ENCODE data around the gene RAB30.

The RAB30 gene

GRCh38 chr11:82995235-82995634 lies 76.5 kb downstream of the RAB30 start:
- Mint-ChIP-seq H3K27ac (peak overlapping the region in 1 of 2 donors; percentile 90), H3K9me3 (no peaks in the 10 kb centered on the region), H3K4me1 (peaks cover 84% of the 10 kb centered on the region), H3K4me3 (peak overlapping the region in 1 of 2 donors; percentile 63), H3K27me3 (no peaks in the 10 kb centered on the region)
- no peak for ATAC-seq
- no peak for DNase-seq

GRCh38 chr11:82994604-82995230 lies 77.0 kb downstream of the RAB30 start:
- Mint-ChIP-seq H3K27ac (peak overlapping the region in 1 of 2 donors; percentile 79), H3K27me3 (no peaks in the 10 kb centered on the region), H3K9me3 (no peaks in the 10 kb centered on the region), H3K4me3 (peak overlapping the region; percentile 3 to 60), H3K4me1 (peaks cover 84% of the 10 kb centered on the region)
- ATAC-seq (no peak), DNase-seq (no peak)

- ATAC-seq (no peak), DNase-seq (no peak)
- H3K27me3 Mint-ChIP-seq = no peaks in the 10 kb centered on the region
- H3K4me3 Mint-ChIP-seq = no peak overlapping the region
- H3K27ac Mint-ChIP-seq = no peak overlapping the region
- H3K9me3 Mint-ChIP-seq = no peaks in the 10 kb centered on the region
- peaks cover 68% of the 10 kb centered on the region for H3K4me1 Mint-ChIP-seq
These were observed 79.5 kb downstream of the RAB30 start for GRCh38 chr11:82992223-82992622.

GRCh38 chr11:82989628-82990404 lies 81.9 kb downstream of the RAB30 start:
- no peak overlapping the region for H3K4me3 Mint-ChIP-seq
- peaks cover 58% of the 10 kb centered on the region for H3K4me1 Mint-ChIP-seq
- DNase-seq = no peak
- H3K27ac Mint-ChIP-seq = no peak overlapping the region
- no peaks in the 10 kb centered on the region for H3K9me3 Mint-ChIP-seq
- peak; percentile 77 for ATAC-seq
- no peaks in the 10 kb centered on the region for H3K27me3 Mint-ChIP-seq

DNA sequence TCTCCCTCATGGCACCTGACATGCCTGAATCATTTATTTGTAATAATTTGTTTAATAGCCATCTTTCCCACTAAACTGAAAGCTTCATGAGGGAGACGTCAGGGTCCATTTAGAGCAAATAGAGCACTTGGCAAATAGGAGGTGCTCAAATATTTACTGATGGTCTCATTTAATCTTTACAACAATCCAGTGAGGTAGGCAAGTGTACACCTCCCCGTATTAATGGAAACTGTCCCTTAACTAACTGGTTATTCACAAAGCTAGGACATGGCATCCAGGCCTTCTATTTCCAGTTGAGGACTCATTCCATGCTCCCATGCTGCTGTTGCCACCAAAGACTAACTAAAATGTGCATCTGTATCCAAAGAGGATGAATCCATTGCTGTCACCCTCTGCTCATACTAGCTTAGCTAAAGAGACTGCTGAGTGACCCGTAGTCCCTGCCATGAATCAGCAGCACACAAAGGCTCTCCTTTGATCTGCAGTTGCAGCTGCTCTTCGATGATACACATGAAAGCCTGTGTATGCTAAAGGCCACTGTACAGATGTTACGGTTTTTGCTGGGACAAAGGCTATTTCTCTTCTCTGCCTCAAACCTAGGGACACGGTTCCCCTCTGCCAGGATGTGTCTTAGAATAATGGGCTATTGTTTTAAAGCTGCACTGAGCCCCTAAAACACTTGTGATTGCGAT lies 82.6 kb downstream of the RAB30 start:
- ATAC-seq (no peak), DNase-seq (no peak)
- no peak overlapping the region for H3K27ac Mint-ChIP-seq
- no peak overlapping the region for H3K4me3 Mint-ChIP-seq
- no peaks in the 10 kb centered on the region for H3K9me3 Mint-ChIP-seq
- no peaks in the 10 kb centered on the region for H3K27me3 Mint-ChIP-seq
- H3K4me1 Mint-ChIP-seq = peaks cover 57% of the 10 kb centered on the region

- ATAC-seq (no peak), DNase-seq (no peak)
- Mint-ChIP-seq H3K27ac (no peak overlapping the region), H3K4me3 (no peak overlapping the region), H3K27me3 (no peaks in the 10 kb centered on the region), H3K4me1 (peaks cover 48% of the 10 kb centered on the region), H3K9me3 (no peaks in the 10 kb centered on the region)
These were observed 83.7 kb downstream of the RAB30 start for GRCh38 chr11:82987997-82988396.

DNA sequence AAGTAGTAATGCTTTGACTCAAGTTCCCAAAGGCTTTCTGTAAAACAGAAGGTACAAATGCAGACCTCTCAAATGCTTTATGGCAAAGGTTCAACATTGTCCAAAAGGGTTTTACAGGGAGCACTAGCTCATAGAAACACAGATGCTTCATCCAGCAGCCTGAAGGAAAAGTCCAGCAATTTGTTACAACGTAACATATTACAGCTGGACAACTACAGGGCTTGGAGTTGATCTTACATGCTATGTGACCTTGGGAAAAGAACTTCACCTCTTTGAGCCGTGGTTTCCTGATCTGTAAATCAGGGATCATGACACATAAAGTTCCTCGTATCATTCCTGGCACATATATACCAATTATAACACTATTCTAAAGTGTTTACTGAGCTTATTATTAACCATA lies 85.3 kb downstream of the RAB30 start:
- no peak for ATAC-seq
- Mint-ChIP-seq H3K4me1 (peaks cover 33% of the 10 kb centered on the region), H3K4me3 (no peak overlapping the region), H3K9me3 (no peaks in the 10 kb centered on the region), H3K27me3 (no peaks in the 10 kb centered on the region), H3K27ac (peak overlapping the region in 1 of 2 donors; percentile 2)
- DNase-seq = no peak

GRCh38 chr11:82981852-82982251 lies 89.8 kb downstream of the RAB30 start:
- no peak overlapping the region for H3K4me3 Mint-ChIP-seq
- ATAC-seq (no peak), DNase-seq (no peak)
- no peak overlapping the region for H3K27ac Mint-ChIP-seq
- no peaks in the 10 kb centered on the region for H3K9me3 Mint-ChIP-seq
- H3K27me3 Mint-ChIP-seq = no peaks in the 10 kb centered on the region
- H3K4me1 Mint-ChIP-seq = peaks cover 57% of the 10 kb centered on the region

GRCh38 chr11:82980947-82981346 lies 90.8 kb downstream of the RAB30 start:
- Mint-ChIP-seq H3K4me3 (no peak overlapping the region), H3K9me3 (no peaks in the 10 kb centered on the region), H3K4me1 (peaks cover 58% of the 10 kb centered on the region), H3K27me3 (no peaks in the 10 kb centered on the region), H3K27ac (no peak overlapping the region)
- DNase-seq = no peak
- ATAC-seq = no peak

- Mint-ChIP-seq H3K9me3 (no peaks in the 10 kb centered on the region), H3K27ac (peak overlapping the region in 1 of 2 donors; percentile 88), H3K4me3 (peak overlapping the region in 1 of 2 donors; percentile 9), H3K4me1 (peaks cover 57% of the 10 kb centered on the region), H3K27me3 (no peaks in the 10 kb centered on the region)
- peak; percentile 91 for ATAC-seq
- no peak for DNase-seq
These were observed 91.4 kb downstream of the RAB30 start for GRCh38 chr11:82980292-82980691.

DNA sequence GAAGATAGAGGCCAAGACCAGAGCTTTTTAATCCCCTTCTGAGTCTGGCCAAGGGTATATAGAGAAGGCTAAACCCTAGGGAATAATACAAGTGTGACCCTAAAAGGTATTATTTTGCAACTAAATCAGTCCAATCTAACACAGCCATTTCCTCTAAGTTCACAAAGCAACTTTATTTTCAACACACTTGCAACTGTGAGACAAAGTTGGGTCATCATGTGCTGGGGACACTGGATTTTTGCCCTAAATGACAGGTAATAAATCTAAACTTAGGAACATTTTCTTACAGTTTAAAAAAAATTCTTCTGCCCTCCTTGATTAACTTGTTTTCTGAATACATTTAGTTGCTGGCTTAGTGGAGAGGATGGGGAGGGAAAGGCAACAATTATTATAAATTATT lies 91.9 kb downstream of the RAB30 start:
- Mint-ChIP-seq H3K27me3 (no peaks in the 10 kb centered on the region), H3K4me1 (peaks cover 57% of the 10 kb centered on the region), H3K27ac (peak overlapping the region in 1 of 2 donors; percentile 88), H3K4me3 (peak overlapping the region in 1 of 2 donors; percentile 9), H3K9me3 (no peaks in the 10 kb centered on the region)
- no peak for DNase-seq
- no peak for ATAC-seq

DNA sequence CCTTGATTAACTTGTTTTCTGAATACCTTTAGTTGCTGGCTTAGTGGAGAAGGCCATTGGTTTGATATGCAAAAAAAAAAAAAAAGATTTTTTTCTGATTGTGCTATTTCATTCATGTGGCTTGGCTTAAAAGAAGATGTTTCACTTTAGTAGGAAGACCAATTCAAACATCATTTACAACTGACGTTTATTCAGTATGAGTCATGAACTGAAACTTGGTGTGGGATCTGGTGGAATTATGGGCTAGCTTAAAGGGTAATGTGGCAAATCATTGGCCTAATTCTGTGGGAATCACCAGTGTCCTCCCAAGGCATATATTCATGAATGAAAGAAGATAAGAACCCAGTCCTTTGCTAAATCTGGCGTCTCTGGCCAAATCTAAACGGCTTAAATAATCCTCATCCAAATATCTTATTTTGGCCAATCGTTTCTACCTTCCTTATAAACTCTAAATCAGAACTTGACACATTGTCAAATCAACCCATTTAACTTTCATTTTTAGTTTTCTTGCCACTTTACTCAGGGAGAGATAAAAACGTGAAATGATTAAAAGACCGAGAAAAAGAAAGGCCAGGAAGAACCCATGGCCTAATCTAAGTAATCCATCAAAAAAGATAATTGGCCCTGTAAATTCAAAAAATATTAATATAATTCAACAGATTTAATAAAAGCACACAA lies 93.1 kb downstream of the RAB30 start:
- peak; percentile 88 for ATAC-seq
- H3K27ac Mint-ChIP-seq = peak overlapping the region in 1 of 2 donors; percentile 87
- H3K9me3 Mint-ChIP-seq = no peaks in the 10 kb centered on the region
- peak overlapping the region; percentile 46 to 69 for H3K4me3 Mint-ChIP-seq
- DNase-seq = peak in 1 of 2 donors; percentile 51
- peaks cover 56% of the 10 kb centered on the region for H3K4me1 Mint-ChIP-seq
- no peaks in the 10 kb centered on the region for H3K27me3 Mint-ChIP-seq

- Mint-ChIP-seq H3K27ac (no peak overlapping the region), H3K27me3 (no peaks in the 10 kb centered on the region), H3K4me3 (no peak overlapping the region), H3K4me1 (peaks cover 72% of the 10 kb centered on the region), H3K9me3 (no peaks in the 10 kb centered on the region)
- no peak for DNase-seq
- no peak for ATAC-seq
These were observed 94.9 kb downstream of the RAB30 start for GRCh38 chr11:82976786-82977185.

DNA sequence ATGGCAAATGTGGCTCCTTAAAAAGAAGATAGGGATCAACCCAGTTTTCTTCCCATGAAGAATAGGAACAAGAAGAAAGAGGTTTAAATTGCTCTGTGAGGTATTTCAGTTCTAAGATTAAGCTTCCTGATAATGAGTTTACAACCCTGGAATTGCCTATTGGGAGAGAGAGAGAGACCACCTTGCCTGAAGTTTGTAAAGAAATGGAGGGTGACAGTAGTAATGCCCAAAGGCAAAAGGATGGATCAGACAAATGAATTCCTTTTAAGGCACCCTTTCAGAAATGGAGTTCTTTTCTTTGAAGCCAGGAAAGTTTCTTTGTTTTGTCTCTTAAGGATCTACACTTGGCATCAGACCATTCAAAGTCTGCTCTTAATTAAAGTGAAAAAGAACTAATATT lies 95.8 kb downstream of the RAB30 start:
- Mint-ChIP-seq H3K4me1 (peaks cover 77% of the 10 kb centered on the region), H3K9me3 (no peaks in the 10 kb centered on the region), H3K27me3 (no peaks in the 10 kb centered on the region), H3K27ac (no peak overlapping the region), H3K4me3 (no peak overlapping the region)
- ATAC-seq = no peak
- DNase-seq = no peak

GRCh38 chr11:82974851-82975250 lies 96.8 kb downstream of the RAB30 start:
- H3K9me3 Mint-ChIP-seq = no peaks in the 10 kb centered on the region
- H3K27ac Mint-ChIP-seq = no peak overlapping the region
- H3K27me3 Mint-ChIP-seq = no peaks in the 10 kb centered on the region
- no peak overlapping the region for H3K4me3 Mint-ChIP-seq
- ATAC-seq (no peak), DNase-seq (no peak)
- H3K4me1 Mint-ChIP-seq = peaks cover 69% of the 10 kb centered on the region
